Measurements from ENCODE around the gene PNCK.

- TF ChIP-seq EZH2 (IDR thresholded peaks at IDR 0.05; ENCODE audit: borderline replicate concordance, low read depth, low read length, poor library complexity, severe bottlenecking) = no peak
- TF ChIP-seq CTCF (conservative IDR thresholded peaks at IDR 0.05; ENCODE audit: low read depth, low read length) = no peak
Observed at GRCh38 chrX:153653556-153653955, 20.1 kb downstream of the PNCK start.

Measured in A673 (cell line).